NB4 (cell line): ENCODE data around the gene CDKL4.

Experiments used
- DNase-seq: peaks from one replicate; pipeline ENCODE4 v3.0.0; 2010; ENCODE audit warnings: low read depth
- H3K4me3 ChIP-seq: one replicate; pipeline ENCODE4 v1.5.1; 2011; ENCODE audit warnings: mild to moderate bottlenecking, low read depth, low read length, moderate library complexity
- CTCF ChIP-seq: IDR thresholded peaks from one replicate; pipeline ENCODE4 v1.5.1; 2012; ENCODE audit warnings: low read depth, low read length
- MAX ChIP-seq: IDR thresholded peaks from 2 replicates; pipeline ENCODE4 v1.6.1; 2011; ENCODE audit warnings: low read depth, low read length
- MYC ChIP-seq: IDR thresholded peaks from 2 replicates; pipeline ENCODE4 v1.6.1; 2011; ENCODE audit warnings: low read depth, low read length
- POLR2A ChIP-seq: IDR thresholded peaks from 2 replicates; pipeline ENCODE4 v1.6.1; 2011; ENCODE audit warnings: mild to moderate bottlenecking; ENCODE audit not compliant: insufficient read length; ENCODE audit errors: extremely low read depth

CDKL4 gene

GRCh38 chr2:39243469-39244123, at the start of gene CDKL4:
CDKL4 (minus strand) TSS chr2:39243970.
- DNase-seq, result no peak
- H3K4me3 ChIP-seq, result peak within 1 kb of the TSS; percentile 48
- TF ChIP-seq MAX (no peak), POLR2A (no peak), MYC (no peak), CTCF (no peak)

- H3K4me3 ChIP-seq, result no peak overlapping the region
- DNase-seq, result no peak
- no peak for TF ChIP-seq MYC
- TF ChIP-seq POLR2A, result no peak
- no peak for TF ChIP-seq MAX
- TF ChIP-seq CTCF, result no peak
Measured at GRCh38 chr2:39290433-39290832, 46.7 kb upstream of the CDKL4 start.

GRCh38 chr2:39289609-39290008, 45.8 kb upstream of the CDKL4 start:
- no peak for TF ChIP-seq CTCF
- TF ChIP-seq POLR2A, result no peak
- no peak for TF ChIP-seq MAX
- no peak for DNase-seq
- H3K4me3 ChIP-seq, result no peak overlapping the region

- TF ChIP-seq MYC, result no peak
- H3K4me3 ChIP-seq, result no peak overlapping the region
- no peak for DNase-seq
Measured at GRCh38 chr2:39283561-39283960, 39.8 kb upstream of the CDKL4 start.

- TF ChIP-seq CTCF (no peak), MYC (no peak), POLR2A (no peak), MAX (no peak)
- H3K4me3 ChIP-seq, result no peak overlapping the region
- DNase-seq, result no peak
Measured at GRCh38 chr2:39281391-39281790, 37.6 kb upstream of the CDKL4 start.

GRCh38 chr2:39275016-39275415, 31.2 kb upstream of the CDKL4 start:
- TF ChIP-seq POLR2A (no peak), MYC (no peak), CTCF (no peak), MAX (no peak)

More at GRCh38 chr2:39275016-39275415, 31.2 kb upstream of the CDKL4 start:
- no peak for DNase-seq
- no peak overlapping the region for H3K4me3 ChIP-seq
